GM12865 (cell line): ENCODE data around the gene SYNM.

Experiments
- DNase-seq: peaks from one replicate; pipeline ENCODE4 v3.0.0; 2010; ENCODE audit warnings: low read depth
- H3K4me3 ChIP-seq: 2 replicates; pipeline ENCODE4 v1.5.1; 2011; ENCODE audit warnings: mild to moderate bottlenecking, low read depth, low read length, control low read depth
- CTCF ChIP-seq: IDR thresholded peaks from 2 replicates; pipeline ENCODE4 v1.5.1; 2011; ENCODE audit warnings: low read length, control low read depth, low read depth, inconsistent platforms; ENCODE audit not compliant: insufficient read depth; ENCODE audit errors: missing control alignments

Gene SYNM

DNA sequence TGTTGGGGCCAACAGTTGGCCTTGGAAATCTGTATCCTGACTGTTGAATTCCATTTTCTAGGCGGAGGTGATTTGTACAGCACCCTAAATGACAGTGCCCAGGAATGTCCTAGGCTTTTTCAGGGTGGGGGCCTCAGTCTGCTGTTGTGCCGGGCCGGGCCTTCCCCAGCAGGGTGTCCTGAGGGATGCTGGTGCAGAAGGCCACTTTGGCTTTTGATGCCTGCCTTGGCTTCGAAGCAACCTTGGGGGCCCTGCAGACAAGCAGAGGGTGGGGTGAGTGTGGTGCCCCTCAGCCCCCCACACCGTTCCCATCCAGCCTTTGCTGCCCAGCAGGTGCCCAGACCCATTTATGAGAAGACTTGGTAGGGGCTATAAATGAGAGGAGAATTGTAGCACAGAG, 33.0 kb downstream of the SYNM start:
- TF ChIP-seq CTCF: no peak
- H3K4me3 ChIP-seq: no peak overlapping the region

DNA sequence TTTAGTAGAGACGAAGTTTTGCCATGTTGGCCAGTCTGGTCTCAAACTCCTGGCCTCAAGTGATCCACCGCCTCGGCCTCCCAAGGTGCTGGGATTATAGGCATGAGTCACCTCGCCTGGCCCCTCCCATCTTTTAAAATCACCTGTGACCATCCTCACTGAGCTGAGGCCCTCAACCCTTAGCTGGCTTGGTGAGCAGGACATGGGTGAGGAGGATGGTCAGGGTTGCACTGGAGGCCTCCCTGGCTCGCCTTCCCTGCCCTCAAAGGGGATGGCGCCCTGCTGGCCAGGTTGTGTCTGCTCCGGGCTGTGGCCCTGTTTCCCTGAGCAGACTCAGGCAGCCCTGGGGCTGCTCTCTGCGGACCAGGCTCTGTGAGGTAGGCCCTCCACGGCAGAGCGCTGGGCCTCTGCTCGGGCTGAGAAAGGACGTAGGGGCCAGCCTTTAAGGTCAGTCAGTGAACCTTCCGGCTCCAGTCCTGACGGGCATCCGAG, 33.7 kb downstream of the SYNM start:
- no peak for DNase-seq
- TF ChIP-seq CTCF: no peak
- no peak overlapping the region for H3K4me3 ChIP-seq

More for the DNA sequence above, 33.0 kb downstream of the SYNM start:
- DNase-seq: no peak

- no peak for TF ChIP-seq CTCF
- no peak for DNase-seq
- no peak overlapping the region for H3K4me3 ChIP-seq
Observed at GRCh38 chr15:99139276-99139675, 34.4 kb downstream of the SYNM start.

- no peak for TF ChIP-seq CTCF
- no peak for DNase-seq
- no peak overlapping the region for H3K4me3 ChIP-seq
Observed at GRCh38 chr15:99140590-99140989, 35.7 kb downstream of the SYNM start.

- no peak for DNase-seq
- H3K4me3 ChIP-seq: no peak overlapping the region
- TF ChIP-seq CTCF: no peak
Observed at GRCh38 chr15:99141943-99142342, 37.1 kb downstream of the SYNM start.

- no peak for DNase-seq
- H3K4me3 ChIP-seq: no peak overlapping the region
- TF ChIP-seq CTCF: no peak
Observed at GRCh38 chr15:99142562-99142961, 37.7 kb downstream of the SYNM start.

DNA sequence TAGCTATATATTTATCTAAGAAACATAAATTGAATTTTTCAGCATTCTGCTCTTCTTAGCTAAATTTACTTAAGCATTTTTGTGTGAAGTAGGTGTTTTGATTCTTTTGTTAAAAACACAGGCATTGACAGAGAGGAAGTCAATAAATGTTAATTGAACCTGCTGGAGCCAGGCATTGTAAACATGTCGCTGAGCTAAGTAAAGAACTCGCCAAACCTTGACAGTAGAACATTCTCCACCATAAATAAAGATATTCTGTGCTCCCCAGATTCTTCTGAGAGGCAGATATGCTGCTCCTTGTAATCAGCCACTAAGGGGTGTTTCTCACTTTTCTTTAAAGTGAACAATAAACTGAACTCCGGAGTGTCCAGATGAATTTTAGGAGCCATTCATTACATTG, 38.4 kb downstream of the SYNM start:
- TF ChIP-seq CTCF: no peak
- no peak for DNase-seq
- no peak overlapping the region for H3K4me3 ChIP-seq
